ENCODE measurements around the gene PREX1.

PREX1 gene

GRCh38 chr20:48668451-48668946, 159.3 kb downstream of the PREX1 start:
- DNase-seq = peak in 42 of 58 donors; percentile 16 to 79 (median 54)

- DNase-seq = peak in 5 of 58 donors; percentile 42 to 64 (median 61)
Measured at GRCh38 chr20:48667889-48668413, 159.8 kb downstream of the PREX1 start.

- DNase-seq = no peak
Measured at GRCh38 chr20:48667481-48667880, 160.3 kb downstream of the PREX1 start.

GRCh38 chr20:48665785-48666184, 162.0 kb downstream of the PREX1 start:
- DNase-seq = no peak

GRCh38 chr20:48662711-48663110, 165.1 kb downstream of the PREX1 start:
- no peak for DNase-seq

GRCh38 chr20:48661575-48662455, 166.0 kb downstream of the PREX1 start:
- DNase-seq = no peak

- no peak for DNase-seq
Measured at GRCh38 chr20:48660788-48661187, 167.0 kb downstream of the PREX1 start.

- DNase-seq = peak in 1 of 58 donors; percentile 21
Measured at GRCh38 chr20:48659858-48660257, 167.9 kb downstream of the PREX1 start.

GRCh38 chr20:48658505-48658904, 169.3 kb downstream of the PREX1 start:
- no peak for DNase-seq

- no peak for DNase-seq
Measured at GRCh38 chr20:48658198-48658476, 169.7 kb downstream of the PREX1 start.

GRCh38 chr20:48657426-48658197, 170.2 kb downstream of the PREX1 start:
- peak in 52 of 58 donors; percentile 17 to 84 (median 62) for DNase-seq

- peak in 57 of 58 donors; percentile 33 to 99 (median 86) for DNase-seq
Measured at GRCh38 chr20:48656661-48657211, 171.1 kb downstream of the PREX1 start.

GRCh38 chr20:48656137-48656536, 171.7 kb downstream of the PREX1 start:
- no peak for DNase-seq

GRCh38 chr20:48653706-48654051, 174.1 kb downstream of the PREX1 start:
- DNase-seq = peak in 11 of 58 donors; percentile 9 to 45 (median 22)

GRCh38 chr20:48652961-48653705, 174.7 kb downstream of the PREX1 start:
- peak in 2 of 58 donors; percentile 25 to 60 for DNase-seq

- DNase-seq = no peak
Measured at GRCh38 chr20:48651960-48652359, 175.8 kb downstream of the PREX1 start.

GRCh38 chr20:48651271-48651670, 176.5 kb downstream of the PREX1 start:
- DNase-seq = no peak

GRCh38 chr20:48649868-48650267, 177.9 kb downstream of the PREX1 start:
- no peak for DNase-seq

- no peak for DNase-seq
Measured at GRCh38 chr20:48649104-48649626, 178.6 kb downstream of the PREX1 start.

GRCh38 chr20:48648482-48649051, 179.2 kb downstream of the PREX1 start:
- no peak for DNase-seq

Data from anterior cingulate cortex (tissue), 58 donors.